B cell (primary cell): Measurements from ENCODE around the gene GBE1. TPM values are rescaled to one million over a fixed set of nuclear protein-coding genes. Genes with fewer than 3 reads are reported as not detected.

ENCODE experiments used
- ATAC-seq: fragments of 200-7000 bp; cut with Tn5 transposase; one replicate; pipeline ENCODE4 v1.10.0; 2021; ENCODE audit warnings: low read depth, mild to moderate bottlenecking, moderate number of reproducible peaks, moderate library complexity
- CTCF ChIA-PET: fragments of 350-600 bp; sonication (Branson Sonifier 250); formaldehyde crosslinking; loops from one replicate; lab custom pipeline; 2021; ENCODE audit warnings: antibody characterized with exemption, inconsistent platforms; lab: Charles Lee
- POLR2A ChIA-PET: fragments of 350-600 bp; sonication (Branson Sonifier 250); formaldehyde crosslinking; loops from one replicate; lab custom pipeline; 2021; ENCODE audit warnings: antibody characterized with exemption; lab: Charles Lee
- DNase-seq: peaks from one replicate; pipeline ENCODE4 v3.0.0; 2013
- H2AFZ ChIP-seq: 2 replicates; pipeline ENCODE4 v1.6.1; 2012; ENCODE audit warnings: mild to moderate bottlenecking, low read depth, low read length; ENCODE audit not compliant: insufficient read depth, poor library complexity, severe bottlenecking
- H3K27ac ChIP-seq, 2 donors: 1 replicate in 1 of 2; 2 replicates in 1 of 2; pipeline ENCODE4 v1.5.1; 2012 to 2013; ENCODE audit warnings: low read length in 2 of 2, mild to moderate bottlenecking in 2 of 2, moderate library complexity in 1 of 2
- H3K27me3 ChIP-seq, 4 experiments: fragments of 200-600 bp in 1 of 4; sonication (generic) in 1 of 4; replicated peaks in 1 of 4; 1 replicate in 2 of 4; 2 replicates in 2 of 4; pipeline versions ENCODE4 v1.6.1 to v1.7.0; 2013 to 2016; ENCODE audit warnings: low read length in 3 of 4, mild to moderate bottlenecking in 2 of 4, mixed read lengths in 1 of 4, moderate library complexity in 1 of 4; ENCODE audit not compliant: insufficient read depth in 4 of 4, control insufficient read depth in 3 of 4; ENCODE audit errors: control extremely low read depth in 1 of 4
- H3K36me3 ChIP-seq, 2 experiments: replicated peaks in 1 of 2; 1 replicate in 1 of 2; 2 replicates in 1 of 2; pipeline versions ENCODE4 v1.6.1 to v1.7.1; 2013; ENCODE audit warnings: low read length in 1 of 2; ENCODE audit not compliant: insufficient read depth in 2 of 2, control insufficient read depth in 1 of 2; ENCODE audit errors: control extremely low read depth in 1 of 2, extremely low read depth in 1 of 2
- H3K4me1 ChIP-seq, 2 donors: fragments of 200-600 bp in 1 of 2; sonication (generic) in 1 of 2; 1 replicate in 1 of 2; 2 replicates in 1 of 2; pipeline versions ENCODE4 v1.5.1 to v1.6.1; 2013 to 2017; ENCODE audit warnings: low read length in 2 of 2; ENCODE audit not compliant: control insufficient read depth in 2 of 2, insufficient read depth in 2 of 2
- H3K4me2 ChIP-seq: replicated peaks from 2 replicates; pipeline ENCODE3; 2012; ENCODE audit warnings: mild to moderate bottlenecking, low read depth, low read length; ENCODE audit not compliant: poor library complexity, severe bottlenecking
- H3K4me3 ChIP-seq, 5 experiments: fragments of 200-600 bp in 1 of 5; sonication (generic) in 1 of 5; 1 replicate in 3 of 5; 2 replicates in 2 of 5; pipeline versions ENCODE4 v1.5.1 to v1.7.0; 2011 to 2016; ENCODE audit warnings: low read length in 4 of 5, mild to moderate bottlenecking in 4 of 5, low read depth in 2 of 5, control low read depth in 1 of 5, moderate library complexity in 1 of 5; ENCODE audit not compliant: insufficient read depth in 1 of 5; ENCODE audit errors: control extremely low read depth in 1 of 5, extremely low read depth in 1 of 5
- H3K79me2 ChIP-seq: fragments of 200-600 bp; sonication (generic); one replicate; pipeline ENCODE4 v1.6.0; 2016; ENCODE audit warnings: low read length; ENCODE audit not compliant: control insufficient read depth, insufficient read depth
- H3K9ac ChIP-seq: fragments of 200-600 bp; sonication (generic); 2 replicates; pipeline ENCODE4 v1.6.1; 2017; ENCODE audit warnings: mild to moderate bottlenecking, low read length, moderate library complexity
- H3K9me3 ChIP-seq, 3 donors: one replicate each; pipeline versions ENCODE4 v1.6.1 to v1.7.1; 2013; ENCODE audit warnings: low read length in 2 of 3; ENCODE audit not compliant: control insufficient read depth in 2 of 3, insufficient read depth in 1 of 3; ENCODE audit errors: control extremely low read depth in 1 of 3
- H4K20me1 ChIP-seq: 2 replicates; pipeline ENCODE4 v1.6.0; 2012; ENCODE audit warnings: mild to moderate bottlenecking, low read length; ENCODE audit not compliant: insufficient read depth, control insufficient read depth, poor library complexity, severe bottlenecking
- H3K27ac Mint-ChIP-seq: one replicate; pipeline ENCODE4 v1.8.0; 2021; ENCODE audit warnings: mixed read lengths
- H3K27me3 Mint-ChIP-seq: one replicate; pipeline ENCODE4 v1.8.0; 2021; ENCODE audit warnings: mixed read lengths
- H3K4me1 Mint-ChIP-seq: one replicate; pipeline ENCODE4 v1.8.0; 2021; ENCODE audit warnings: mixed read lengths
- H3K4me3 Mint-ChIP-seq: one replicate; pipeline ENCODE4 v1.8.0; 2021; ENCODE audit warnings: mixed read lengths
- H3K9me3 Mint-ChIP-seq: one replicate; pipeline ENCODE4 v1.8.0; 2022; ENCODE audit warnings: mixed read lengths; ENCODE audit not compliant: insufficient read depth
- CTCF ChIP-seq: fragments of 200-600 bp; IDR thresholded peaks from one replicate; pipeline ENCODE4 v1.8.0; 2022; ENCODE audit warnings: antibody characterized with exemption, mild to moderate bottlenecking
- EZH2 ChIP-seq: IDR thresholded peaks from 2 replicates; pipeline ENCODE4 v1.6.1; 2012; ENCODE audit warnings: borderline replicate concordance, low read depth, mild to moderate bottlenecking, moderate library complexity, low read length; ENCODE audit not compliant: insufficient read depth, poor library complexity, severe bottlenecking
- WGBS: methylation state at CpG from one replicate; pipeline ENCODE4 v1.1.5; 2013; ENCODE audit warnings: missing lambda C conversion rate; ENCODE audit not compliant: insufficient coverage; 5-methylcytosine and 5-hydroxymethylcytosine counted together
- intact Hi-C: fragments of 100-400 bp; cut with micrococcal nuclease; formaldehyde crosslinking; loops from one replicate; pipeline ENCODE4 v1.10.0; 2022
- polyA plus RNA-seq: library from polyadenylated mRNA; depleted of rRNA; stranded (reverse); fragments of >200 nt; gene quantifications from 2 replicates; pipeline ENCODE4 v1.2.3, GENCODE V29; 2012
- total RNA-seq, 2 donors: library from RNA; stranded (reverse); fragments of 120-200 nt in 1 of 2; gene quantifications; 1 replicate in 1 of 2; 2 replicates in 1 of 2; pipeline versions ENCODE4 v1.2.3 to v1.2.4, GENCODE V29; 2013 to 2022

GBE1 gene
- total and polyA plus RNA-seq, 2 donors (not counting 1 experiment from before 2014, with no cell fraction given): 3.4 to 20.8 TPM

- WGBS: 100% methylated on average over 4 of the region's 5 CpGs
- Histone ChIP-seq H3K4me2 (no peak overlapping the region), H3K9me3 (no peaks in the 10 kb centered on the region), H2AFZ (no peak overlapping the region), H3K4me1 (no peaks in the 10 kb centered on the region), H3K36me3 (no peaks in the 10 kb centered on the region), H3K79me2 (no peaks in the 10 kb centered on the region), H4K20me1 (no peaks in the 10 kb centered on the region), H3K9ac (no peak overlapping the region), H3K27ac (no peak overlapping the region), H3K27me3 (no peaks in the 10 kb centered on the region), H3K4me3 (no peak overlapping the region)
- Mint-ChIP-seq H3K4me1 (no peaks in the 10 kb centered on the region), H3K4me3 (no peak overlapping the region), H3K27me3 (no peaks in the 10 kb centered on the region), H3K27ac (no peak overlapping the region), H3K9me3 (no peaks in the 10 kb centered on the region)
- DNase-seq (no peak), ATAC-seq (no peak)
- CTCF ChIA-PET: no interaction called here
- intact Hi-C loops: no loop called here
- POLR2A ChIA-PET: no interaction called here
- TF ChIP-seq EZH2 (no peak), CTCF (no peak)
These were observed 140.2 kb downstream of the GBE1 start for GRCh38 chr3:81621277-81621676.

- ChIA-PET CTCF (no interaction called here), POLR2A (no interaction called here)
- intact Hi-C loops: no loop called here
These were observed 140.6 kb downstream of the GBE1 start for GRCh38 chr3:81620849-81621248.

More at GRCh38 chr3:81620849-81621248, 140.6 kb downstream of the GBE1 start:
- TF ChIP-seq EZH2 (no peak), CTCF (no peak)
- Mint-ChIP-seq H3K4me1 (no peaks in the 10 kb centered on the region), H3K4me3 (no peak overlapping the region), H3K27ac (no peak overlapping the region), H3K27me3 (no peaks in the 10 kb centered on the region), H3K9me3 (no peaks in the 10 kb centered on the region)
- DNase-seq (no peak), ATAC-seq (no peak)
- H3K27ac ChIP-seq: no peak overlapping the region
- 100% methylated on average over 2 of the region's 5 CpGs for WGBS
- no peaks in the 10 kb centered on the region for H3K27me3 ChIP-seq
- H3K36me3 ChIP-seq: no peaks in the 10 kb centered on the region
- H3K4me2 ChIP-seq: no peak overlapping the region
- H3K4me3 ChIP-seq: no peak overlapping the region
- no peaks in the 10 kb centered on the region for H4K20me1 ChIP-seq
- no peak overlapping the region for H2AFZ ChIP-seq
- H3K9me3 ChIP-seq: no peaks in the 10 kb centered on the region
- no peak overlapping the region for H3K9ac ChIP-seq
- H3K79me2 ChIP-seq: no peaks in the 10 kb centered on the region
- H3K4me1 ChIP-seq: no peaks in the 10 kb centered on the region
